ENCODE results near the gene CDH4.

Gene CDH4

GRCh38 chr20:61673152-61673847 lies 421.2 kb downstream of the CDH4 start:
- DNase-seq (ENCODE audit: low read depth) = no peak

GRCh38 chr20:61674121-61674520 lies 422.1 kb downstream of the CDH4 start:
- DNase-seq (ENCODE audit: low read depth) = no peak

DNA sequence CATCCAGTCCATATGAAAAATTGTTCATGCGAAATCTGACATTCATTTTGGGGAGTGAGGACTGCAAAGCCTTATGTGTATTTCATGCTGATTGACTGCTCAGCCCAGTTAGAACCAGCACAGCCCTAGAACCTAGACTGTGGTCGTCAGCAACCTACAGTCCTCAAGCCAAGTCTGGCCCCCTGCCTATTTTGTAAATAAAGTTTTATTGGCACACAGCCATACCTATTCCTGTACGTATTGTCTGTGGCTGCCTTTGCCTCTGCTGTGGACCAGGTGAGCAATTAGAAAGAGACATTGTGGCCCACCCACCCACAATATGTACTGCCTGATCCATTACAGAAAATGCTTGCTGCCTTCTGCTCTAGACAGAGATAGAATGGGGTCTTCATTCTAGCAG lies 422.6 kb downstream of the CDH4 start:
- DNase-seq (ENCODE audit: low read depth) = no peak

DNA sequence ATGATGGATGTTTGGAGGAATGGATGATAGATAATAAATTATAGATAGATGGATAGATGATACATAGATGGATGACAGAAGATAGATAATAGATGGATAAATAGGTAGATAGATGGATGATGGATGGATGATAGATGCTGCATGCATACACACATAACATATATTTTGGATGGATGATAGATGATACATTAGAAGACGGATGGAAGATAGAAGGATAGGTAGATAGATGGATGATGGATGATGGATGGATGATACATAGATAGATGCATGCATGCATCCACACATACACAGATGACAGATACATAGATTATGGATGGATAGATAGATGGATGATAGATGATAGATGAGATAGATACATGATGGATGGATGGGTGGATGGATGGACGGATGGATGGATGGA lies 425.9 kb downstream of the CDH4 start:
- DNase-seq (ENCODE audit: low read depth) = no peak

DNA sequence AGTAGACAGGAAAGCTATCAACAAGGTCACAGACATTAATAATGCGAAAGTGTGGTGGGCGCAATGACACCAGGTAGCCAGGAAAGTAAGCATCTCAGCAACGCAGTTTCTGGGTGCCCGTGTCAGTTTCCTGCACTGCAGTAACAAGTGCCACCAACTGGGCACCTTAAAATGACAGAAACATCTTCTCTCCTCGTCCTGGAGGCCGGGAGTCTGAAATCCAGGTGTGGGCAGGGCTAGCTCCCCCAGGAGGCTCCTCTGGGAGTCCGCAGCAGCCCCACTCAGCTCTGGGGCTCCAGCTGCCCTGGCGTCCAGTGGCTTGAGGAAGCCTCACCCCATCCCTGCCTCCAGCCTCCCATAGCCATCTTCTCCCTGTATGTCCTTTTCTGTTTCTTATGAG lies 426.4 kb downstream of the CDH4 start:
- no peak for DNase-seq (ENCODE audit: low read depth)

- no peak for DNase-seq (ENCODE audit: low read depth)
Observed at GRCh38 chr20:61679473-61679872, 427.4 kb downstream of the CDH4 start.

DNA sequence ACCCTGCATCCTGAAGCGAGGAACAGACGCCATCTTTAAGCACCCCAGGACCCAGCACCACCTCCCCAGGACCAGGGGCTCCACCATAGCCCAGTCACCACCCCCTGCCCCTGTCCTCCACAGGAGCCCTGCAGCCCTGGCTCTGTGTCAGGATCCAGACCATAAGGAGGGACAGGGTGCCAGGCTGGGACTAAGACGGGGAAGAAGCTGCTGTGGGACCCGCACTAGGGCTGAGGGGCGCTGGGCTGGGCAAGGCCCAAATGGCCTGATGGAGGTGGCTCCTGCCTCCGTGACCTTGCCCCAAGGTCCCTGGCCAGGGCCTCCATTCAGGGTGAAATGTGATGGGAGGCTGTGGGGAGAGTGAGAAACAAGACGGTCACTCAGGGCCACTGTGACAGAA lies 428.0 kb downstream of the CDH4 start:
- no peak for DNase-seq (ENCODE audit: low read depth)

DNA sequence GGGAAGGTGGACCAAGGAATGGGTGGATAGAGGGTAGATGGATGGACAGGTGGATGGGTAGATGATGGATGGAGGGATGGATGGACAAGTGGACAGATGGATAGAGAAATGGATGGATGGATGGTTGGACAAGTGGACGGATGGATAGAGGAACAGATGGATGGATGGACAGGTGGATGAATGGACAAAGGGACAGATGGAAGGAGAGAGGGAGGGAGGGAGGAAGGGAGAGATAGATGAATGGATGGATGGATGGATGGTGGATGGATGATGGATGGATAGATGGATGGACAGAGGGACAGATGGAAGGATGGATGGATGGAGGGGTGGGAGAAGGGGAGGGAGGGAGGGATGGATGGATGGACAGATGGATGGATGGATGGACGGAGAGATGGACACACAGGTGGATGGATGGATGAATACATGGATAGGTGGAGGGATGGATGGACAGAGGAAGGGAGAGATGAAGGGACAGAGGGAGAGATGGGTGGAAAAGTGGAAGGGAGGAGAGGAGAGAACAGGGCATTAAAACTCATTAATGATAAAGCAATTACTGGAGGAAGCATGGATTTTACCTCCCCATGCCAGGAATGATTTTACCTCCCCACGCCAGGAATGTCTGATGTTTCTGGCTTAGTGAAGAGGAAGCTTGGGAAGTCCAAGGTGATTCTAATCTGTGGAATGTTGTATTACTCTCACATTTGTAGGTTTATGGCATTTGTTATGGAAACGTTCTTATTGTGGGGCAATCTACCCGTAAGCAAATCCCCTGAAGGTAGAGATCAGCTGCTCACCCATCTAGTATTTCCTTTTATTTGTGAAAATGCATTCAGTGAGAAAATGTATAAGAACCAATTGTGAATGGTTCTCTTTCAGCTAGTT lies 430.3 kb downstream of the CDH4 start:
- DNase-seq (ENCODE audit: low read depth) = no peak

DNA sequence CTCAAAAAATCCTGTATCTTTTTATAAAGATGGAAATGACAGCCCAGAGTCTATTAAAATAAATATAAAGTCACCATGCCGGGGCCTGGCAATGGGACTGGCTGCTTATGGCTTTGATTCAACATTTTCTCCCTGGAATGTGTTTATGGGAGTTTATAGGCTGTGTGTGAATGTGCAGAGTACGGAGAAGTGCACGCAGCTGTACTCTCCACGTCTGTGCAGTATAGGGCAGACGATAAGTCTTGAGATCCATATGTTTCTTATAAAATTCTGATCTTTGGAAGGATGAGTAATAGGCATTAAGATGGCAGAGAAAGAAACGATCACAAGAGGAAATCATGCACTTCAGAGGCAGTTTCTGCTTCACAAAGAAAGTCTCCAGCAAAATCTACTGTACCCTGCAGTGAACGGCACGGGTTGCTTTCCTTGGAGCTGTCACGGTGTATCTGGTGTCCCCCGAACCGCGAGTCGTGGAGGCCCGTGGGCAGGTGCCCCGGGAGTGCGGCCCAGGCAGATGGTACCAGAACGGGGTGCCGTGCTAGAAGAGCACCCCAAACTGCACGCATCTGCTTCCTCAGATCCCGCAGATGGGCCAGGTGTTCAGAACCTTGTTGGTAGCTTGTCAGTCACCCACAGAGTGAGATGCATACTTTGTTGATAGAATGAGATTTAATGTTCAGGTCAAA lies 431.1 kb downstream of the CDH4 start:
- DNase-seq (ENCODE audit: low read depth) = no peak

GRCh38 chr20:61683721-61684120 lies 431.7 kb downstream of the CDH4 start:
- DNase-seq (ENCODE audit: low read depth) = no peak

- no peak for DNase-seq (ENCODE audit: low read depth)
Observed at GRCh38 chr20:61684136-61684535, 432.1 kb downstream of the CDH4 start.

- no peak for DNase-seq (ENCODE audit: low read depth)
Observed at GRCh38 chr20:61684583-61685235, 432.6 kb downstream of the CDH4 start.

DNA sequence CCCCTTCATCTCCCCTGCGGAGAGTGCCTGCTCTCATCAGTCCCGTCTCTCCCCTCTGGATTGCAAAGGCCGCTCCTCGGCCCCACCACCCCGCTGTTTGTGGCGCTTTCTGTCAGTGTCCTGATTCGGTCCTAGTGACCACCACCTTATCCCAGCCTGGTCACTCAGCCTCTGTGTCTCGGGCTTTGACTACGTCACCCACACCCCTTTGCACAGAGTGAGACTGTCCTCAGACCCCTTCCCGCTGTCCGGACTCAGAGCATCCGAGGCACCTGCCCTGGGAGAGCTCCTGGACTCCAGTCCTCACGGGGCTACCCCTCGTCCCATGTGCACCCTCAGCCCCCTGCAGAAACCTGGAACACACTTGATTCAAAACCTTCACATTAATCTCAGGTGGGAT lies 433.4 kb downstream of the CDH4 start:
- DNase-seq (ENCODE audit: low read depth) = no peak

GRCh38 chr20:61686051-61686936 lies 434.2 kb downstream of the CDH4 start:
- no peak for DNase-seq (ENCODE audit: low read depth)

- no peak for DNase-seq (ENCODE audit: low read depth)
Observed at GRCh38 chr20:61688411-61688810, 436.4 kb downstream of the CDH4 start.

GRCh38 chr20:61690150-61690549 lies 438.1 kb downstream of the CDH4 start:
- no peak for DNase-seq (ENCODE audit: low read depth)

DNA sequence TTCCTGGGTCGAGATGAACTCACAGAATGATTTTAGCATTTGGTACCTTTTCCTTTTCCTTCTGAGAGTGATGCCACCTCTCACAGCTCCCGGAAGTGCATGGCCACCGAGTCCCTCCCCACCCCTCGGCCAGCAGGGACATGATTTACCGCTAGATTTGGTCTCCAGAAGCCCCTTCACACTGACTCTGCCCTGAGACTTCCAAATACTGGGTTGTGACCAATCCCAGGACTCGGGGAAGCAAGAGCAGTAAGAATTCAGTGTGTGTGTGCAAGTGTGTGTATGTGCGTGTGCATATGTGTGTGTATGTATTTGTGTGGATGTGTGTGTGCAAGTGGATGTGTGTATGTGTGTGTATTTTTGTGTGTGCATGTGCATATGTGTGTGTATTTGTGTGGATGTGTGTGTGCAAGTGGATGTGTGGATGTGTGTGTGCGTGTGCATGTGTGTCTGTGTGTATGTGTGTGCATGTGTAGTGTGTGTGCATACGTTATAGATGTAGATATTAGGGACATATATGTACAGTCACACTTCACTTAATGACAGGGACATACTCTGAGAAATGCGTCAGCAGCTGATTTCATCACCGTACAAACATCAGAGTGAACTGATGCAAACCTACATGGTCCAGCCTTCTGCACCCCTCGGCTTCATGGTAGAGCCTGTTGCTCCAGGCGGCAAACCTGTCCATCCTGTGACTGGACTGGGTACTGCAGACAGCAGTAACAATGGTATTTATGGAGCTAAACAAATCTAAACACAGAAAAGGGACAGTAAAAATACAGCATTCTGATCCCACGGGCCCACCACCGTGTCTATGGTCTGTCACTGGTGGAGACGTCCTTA lies 439.2 kb downstream of the CDH4 start:
- DNase-seq (ENCODE audit: low read depth) = no peak

DNA sequence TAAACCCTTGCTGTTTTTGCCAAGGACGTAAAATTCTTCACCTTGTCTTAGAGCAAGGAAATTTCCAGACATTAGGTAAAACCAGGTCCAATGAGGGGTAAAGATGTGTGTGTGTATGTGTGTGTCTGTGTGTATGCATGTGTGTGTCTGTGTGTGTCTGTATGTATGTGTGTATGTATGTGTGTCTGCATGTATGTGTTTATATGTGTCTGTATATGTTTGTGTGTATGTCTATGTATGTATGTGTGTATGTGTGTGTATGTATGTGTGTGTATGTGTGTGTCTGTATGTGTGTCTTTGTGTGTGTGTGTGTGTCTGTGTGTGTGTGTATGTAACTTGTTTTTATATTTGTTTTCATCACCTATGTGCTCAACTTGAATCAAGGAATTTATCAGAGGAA lies 439.9 kb downstream of the CDH4 start:
- no peak for DNase-seq (ENCODE audit: low read depth)

GRCh38 chr20:61692479-61692878 lies 440.4 kb downstream of the CDH4 start:
- DNase-seq (ENCODE audit: low read depth) = no peak

DNA sequence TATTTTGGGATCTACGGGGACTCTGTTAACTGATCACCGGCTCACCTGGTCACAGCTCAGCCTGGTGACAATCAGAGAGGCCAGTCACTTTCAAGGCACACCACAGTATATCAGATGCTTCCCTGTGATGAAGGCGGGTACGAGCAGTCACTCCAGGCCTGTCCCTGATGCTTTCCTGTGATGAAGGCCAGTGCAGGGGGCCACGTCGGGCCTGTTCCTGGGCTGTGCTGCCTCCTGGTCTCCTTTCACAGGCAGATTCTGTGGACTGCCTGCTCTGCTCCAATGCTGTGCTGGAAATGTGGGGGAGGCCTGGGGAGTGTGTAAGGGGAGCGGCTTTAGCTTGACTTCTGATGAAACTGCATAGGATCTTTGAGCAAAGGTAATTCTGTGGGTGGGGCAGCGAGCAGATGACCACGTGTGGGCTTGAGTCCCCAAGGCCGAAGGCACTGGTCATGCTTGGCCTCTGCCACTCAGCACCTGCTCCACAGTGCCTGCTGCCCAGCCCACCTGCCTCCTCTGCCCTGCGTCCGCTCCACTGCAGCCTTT lies 441.1 kb downstream of the CDH4 start:
- no peak for DNase-seq (ENCODE audit: low read depth)
